ENCODE results near the gene CLSTN2.

GRCh38 chr3:140365872-140366697 lies 431.1 kb downstream of the CLSTN2 start:
- TF ChIP-seq SP1 (IDR thresholded peaks at IDR 0.05) (no peak), SUZ12 (IDR thresholded peaks at IDR 0.05) (no peak), ZNF384 (IDR thresholded peaks at IDR 0.05) (no peak), NFRKB (IDR thresholded peaks at IDR 0.05) (no peak), ELF4 (IDR thresholded peaks at IDR 0.05) (no peak), TARDBP (IDR thresholded peaks at IDR 0.05) (no peak), BHLHE40 (IDR thresholded peaks at IDR 0.05; ENCODE audit: borderline replicate concordance) (no peak), CTBP1 (IDR thresholded peaks at IDR 0.05; ENCODE audit: borderline replicate concordance) (no peak), FOXA1 (IDR thresholded peaks at IDR 0.05) (no peak)

All from HEK293T (cell line).